Hindlimb muscle (tissue), 1 donor: ENCODE data around the gene FAF2. TPM values are rescaled to one million over a fixed set of nuclear protein-coding genes. Genes with fewer than 3 reads are reported as not detected.
A peak's percentile ranks its signal among the peaks of the same experiment; 100 is the strongest.

ENCODE experiments used
- DNase-seq: peaks from one replicate; pipeline ENCODE4 v3.0.0-alpha.2; 2013
- polyA plus RNA-seq: library from polyadenylated mRNA; unstranded; fragments of 120-200 nt; gene quantifications from one replicate; pipeline ENCODE4 v1.2.1, GENCODE V29; 2013; ENCODE audit not compliant: insufficient read length

Gene FAF2
- polyA plus RNA-seq, 1 donor: 26.0 TPM

DNA sequence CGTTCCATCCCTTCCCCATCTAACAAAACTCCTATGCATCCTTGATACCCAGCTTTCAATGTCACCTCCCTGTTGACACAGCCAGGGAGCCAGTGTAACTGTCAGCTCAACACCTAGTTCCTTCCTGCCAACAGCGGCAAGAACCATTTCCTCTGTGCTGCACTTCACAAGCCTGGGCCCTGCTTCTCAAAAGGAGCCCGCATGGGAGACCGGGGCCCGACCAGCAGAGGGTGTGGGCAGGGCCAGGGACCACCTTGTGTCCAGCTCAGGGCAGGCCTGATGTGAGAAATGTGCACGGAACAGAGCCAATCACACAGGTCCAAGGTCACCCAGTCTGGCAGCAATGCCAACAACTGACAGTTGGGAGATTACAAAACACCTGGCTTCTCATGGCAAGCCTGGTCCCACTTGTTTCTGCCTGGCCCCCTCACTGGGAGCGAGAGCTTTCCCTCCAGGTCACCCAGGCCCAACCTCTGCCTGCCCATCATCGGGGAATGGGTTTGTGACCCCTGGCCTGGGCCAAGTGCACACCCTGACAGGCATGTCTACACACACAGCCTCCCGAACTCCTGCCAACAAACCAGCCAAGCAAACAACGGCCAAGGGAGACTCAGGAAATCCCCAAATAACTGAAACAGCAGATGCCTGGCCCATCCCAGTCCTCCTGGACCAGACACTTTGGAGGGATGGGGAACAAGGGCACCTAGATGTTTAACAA lies 85.9 kb downstream of the FAF2 start:
- DNase-seq: no peak

DNA sequence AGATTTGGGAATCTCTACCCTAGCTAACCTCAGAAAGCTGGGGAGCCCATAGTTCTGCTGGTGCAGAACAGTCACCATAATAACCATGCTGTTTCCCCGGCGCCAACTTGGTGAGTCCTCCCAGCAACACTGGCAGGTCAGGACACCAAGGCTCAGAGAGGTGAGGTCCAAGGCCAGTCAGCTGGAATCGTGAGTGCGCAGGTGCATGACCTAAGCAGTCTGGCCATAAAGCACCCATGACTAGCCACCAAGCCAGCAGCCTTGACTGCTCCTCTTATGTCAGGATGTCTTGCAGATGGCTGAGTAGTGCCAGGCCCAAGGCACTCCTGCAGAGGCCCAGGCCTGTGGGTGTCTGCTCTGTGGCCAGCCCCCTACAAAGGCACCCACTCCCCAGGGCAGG lies 86.5 kb downstream of the FAF2 start:
- no peak for DNase-seq

DNA sequence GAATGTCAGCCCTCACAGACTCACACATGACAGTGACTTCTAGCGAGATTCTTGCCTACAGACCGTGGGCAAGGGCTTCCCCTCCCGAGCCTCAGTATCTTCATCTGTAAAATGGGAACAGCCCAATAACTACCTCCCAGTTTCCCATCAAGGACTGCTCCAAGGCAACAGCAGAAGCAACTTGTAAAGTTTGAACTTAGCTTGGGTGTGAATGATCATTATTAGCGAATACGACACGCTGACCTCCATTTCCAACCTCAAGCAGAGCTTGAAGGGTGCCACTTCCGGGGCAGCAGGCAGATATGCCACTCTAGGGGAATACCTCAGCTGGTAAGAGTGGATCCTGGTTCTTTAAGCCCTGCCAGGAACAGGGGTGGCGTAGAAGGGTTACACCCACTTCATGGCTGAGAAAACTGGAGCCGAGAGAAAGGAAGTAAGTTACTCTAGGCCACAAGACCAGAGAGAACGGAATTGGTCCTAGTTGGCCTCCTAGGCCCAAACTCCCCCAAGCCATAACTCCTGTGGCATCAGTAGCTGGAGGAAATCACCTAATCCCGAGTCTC lies 87.0 kb downstream of the FAF2 start:
- DNase-seq: no peak

DNA sequence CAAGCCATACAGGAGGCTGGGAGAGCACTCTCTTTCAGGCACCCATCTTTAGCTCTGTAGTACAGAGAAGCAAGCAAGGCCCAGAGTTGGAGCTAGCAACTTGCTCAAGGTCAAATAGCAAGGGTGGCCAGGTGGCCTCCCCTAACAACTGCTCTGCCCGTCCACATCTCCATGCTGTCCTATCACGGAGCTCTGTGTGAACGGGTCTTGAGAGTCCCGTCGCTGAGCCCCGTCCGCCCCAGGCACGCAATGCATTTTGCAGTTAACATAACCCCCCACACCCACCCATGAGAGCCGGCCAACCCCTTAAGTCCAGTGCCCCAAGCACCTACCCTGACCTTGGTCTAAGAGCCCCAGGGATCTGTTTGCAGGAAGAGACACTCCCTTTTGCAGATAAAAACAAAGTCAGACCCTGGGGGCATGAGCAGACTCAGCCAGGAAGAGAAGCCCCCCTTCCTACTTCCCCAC lies 87.5 kb downstream of the FAF2 start:
- DNase-seq: no peak

DNA sequence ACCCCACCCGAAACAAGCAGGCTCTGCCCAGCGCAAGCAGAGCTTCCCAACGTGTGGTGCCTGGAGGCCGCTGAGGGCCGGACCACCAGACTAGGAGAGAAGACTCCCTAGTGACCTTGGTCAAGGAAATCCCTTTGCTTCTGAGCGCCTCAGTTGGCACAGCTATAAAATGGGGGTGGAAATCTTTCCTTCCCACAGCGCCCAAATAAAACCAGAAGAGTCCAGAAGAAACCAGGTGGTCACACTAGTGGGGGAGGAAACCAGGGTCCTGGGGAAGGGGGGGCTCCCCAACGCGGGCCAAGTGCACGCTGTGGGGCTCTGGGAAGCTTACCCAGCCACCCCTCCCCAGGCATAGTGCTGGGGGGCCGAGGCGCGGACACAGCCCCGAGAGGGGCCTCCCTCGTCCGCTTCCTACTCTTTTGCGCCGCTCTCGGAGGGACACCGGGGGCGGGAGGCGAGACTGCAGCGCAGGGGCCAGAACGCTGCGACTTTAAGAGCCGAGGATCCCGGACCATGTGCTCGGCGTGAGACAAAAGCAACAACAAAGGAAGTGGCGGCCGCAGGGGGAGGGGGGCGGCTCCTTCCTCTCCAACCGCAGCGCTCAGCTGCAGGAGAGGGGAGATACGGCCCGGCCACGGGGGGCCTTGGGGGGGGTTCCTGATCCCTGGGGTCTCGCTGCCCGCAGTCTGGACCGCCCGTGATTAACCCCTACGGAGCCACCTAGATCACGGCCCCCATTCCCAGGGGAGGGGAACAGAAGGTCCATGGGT lies 88.1 kb downstream of the FAF2 start:
- DNase-seq: peak; percentile 86

DNA sequence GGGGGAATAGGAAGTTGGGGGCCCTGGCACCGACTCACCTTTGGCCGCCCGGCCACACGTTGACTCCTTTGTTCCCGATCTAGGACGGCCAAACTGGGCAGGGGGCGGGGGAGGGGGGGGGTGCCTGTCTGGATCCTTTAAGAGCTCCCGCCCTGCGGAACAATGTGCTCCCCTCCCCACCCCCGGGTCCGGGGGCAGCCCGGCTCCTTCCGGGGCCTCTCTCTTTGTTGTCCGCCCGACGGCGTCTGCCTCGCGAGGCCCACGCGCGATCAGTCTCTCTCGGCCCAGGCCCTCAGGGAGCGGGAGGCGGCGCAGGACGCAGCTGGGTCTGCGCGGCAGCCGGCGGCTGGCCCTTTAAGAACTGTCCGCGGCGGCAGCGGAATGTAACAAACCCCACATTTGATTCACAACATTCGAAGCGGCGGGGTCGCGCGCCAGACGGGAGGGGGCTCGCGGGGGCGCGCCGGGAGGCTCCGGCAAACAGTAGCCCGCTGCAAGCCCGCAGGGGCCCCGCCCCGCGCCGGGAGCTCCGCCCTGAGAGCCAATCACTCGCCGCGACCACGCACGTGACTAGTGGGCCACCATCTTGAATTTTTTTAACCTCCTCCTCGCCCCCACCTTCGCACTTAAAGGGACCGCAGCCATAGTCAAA lies 88.8 kb downstream of the FAF2 start, which contains the start of gene RNF44:
TSS of gene RNF44 (minus strand) at position 501 of the 652 bp plus-strand sequence. CDS start 4,930 bp downstream, outside the sequence.
- DNase-seq: peak; percentile 98

DNA sequence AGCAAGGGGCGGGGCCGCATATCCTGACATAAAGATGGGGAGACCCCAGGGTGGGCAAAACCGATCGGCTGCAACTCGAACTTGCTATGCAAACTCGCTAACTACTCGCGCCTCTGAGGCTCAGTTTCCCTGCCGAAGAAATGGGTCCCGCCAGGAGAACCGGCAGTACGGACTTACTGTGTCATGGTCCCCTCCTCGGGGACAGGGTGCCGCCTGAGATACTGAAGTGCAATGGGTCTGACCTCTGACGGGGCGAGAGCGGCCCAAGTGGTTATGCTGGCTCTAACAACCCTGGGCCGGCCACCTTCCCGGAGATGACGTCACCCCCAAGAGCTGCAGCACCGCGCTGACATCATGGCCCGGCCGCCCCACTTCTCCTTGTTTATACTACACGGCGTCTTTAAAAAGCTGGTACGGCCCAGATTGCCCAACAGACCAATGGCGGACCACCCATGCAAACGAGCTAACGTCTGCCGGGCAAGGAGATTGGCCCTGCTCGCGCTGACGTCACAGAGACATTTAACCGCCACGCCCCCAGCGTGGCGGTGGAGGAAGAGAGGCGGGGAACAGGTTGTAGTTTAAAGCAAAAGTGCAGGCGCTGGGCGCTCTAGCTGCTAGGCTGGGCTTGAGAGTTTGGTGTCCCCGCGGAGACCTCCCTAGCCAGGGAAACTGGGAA lies 89.5 kb downstream of the FAF2 start:
- DNase-seq: peak; percentile 100

DNA sequence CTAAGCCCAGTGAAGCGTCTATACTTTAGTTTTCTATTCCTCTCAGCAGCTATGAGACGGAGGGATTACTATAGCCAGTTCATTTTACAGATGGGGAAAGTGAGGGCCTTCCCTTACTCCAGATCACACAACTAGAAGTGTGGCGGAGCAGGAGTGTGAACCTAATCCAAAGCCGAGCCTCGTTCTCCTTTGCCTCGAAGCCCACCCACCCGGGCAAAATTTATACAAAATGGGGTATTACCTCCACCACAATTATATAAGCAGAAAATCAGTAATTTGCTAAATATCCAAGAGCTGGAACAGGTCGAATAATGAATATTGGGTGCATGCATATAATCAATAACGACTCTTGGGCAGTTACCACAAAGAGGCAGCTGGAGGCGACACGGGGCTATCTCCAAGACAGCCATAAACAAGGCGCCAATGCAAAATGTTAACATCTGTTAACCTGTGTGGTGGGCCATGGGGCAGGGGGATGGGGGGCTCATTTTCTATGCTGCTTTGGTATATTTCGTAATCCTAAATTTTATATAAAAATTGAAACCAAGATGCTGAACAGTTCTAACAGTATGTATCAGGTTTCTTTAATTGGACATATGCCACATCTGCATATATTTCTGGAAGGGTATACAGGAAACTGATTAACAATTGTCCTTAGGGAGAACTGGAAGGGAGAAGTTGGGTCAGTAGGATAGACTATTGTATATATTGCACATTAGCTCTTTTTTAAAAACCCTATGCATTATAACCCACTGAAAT lies 90.2 kb downstream of the FAF2 start:
- no peak for DNase-seq

DNA sequence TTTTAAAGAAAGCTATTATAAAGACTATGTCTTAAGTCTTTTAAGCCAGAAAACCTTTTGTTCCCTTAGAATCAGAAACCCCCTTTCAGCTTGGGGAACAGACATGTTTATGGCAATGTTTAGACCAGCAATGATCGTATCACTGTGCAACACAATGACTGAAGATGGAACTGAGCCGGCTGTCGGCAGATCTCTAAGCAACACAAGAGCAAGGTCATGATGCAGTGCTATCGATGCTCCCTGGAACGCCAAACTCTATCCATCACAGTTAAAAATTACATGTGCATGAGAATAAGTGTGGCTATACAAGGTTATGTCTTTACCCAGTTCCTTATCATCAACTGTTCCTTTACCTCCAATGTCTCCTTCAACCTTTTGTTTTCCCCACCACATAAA lies 90.8 kb downstream of the FAF2 start:
- no peak for DNase-seq

DNA sequence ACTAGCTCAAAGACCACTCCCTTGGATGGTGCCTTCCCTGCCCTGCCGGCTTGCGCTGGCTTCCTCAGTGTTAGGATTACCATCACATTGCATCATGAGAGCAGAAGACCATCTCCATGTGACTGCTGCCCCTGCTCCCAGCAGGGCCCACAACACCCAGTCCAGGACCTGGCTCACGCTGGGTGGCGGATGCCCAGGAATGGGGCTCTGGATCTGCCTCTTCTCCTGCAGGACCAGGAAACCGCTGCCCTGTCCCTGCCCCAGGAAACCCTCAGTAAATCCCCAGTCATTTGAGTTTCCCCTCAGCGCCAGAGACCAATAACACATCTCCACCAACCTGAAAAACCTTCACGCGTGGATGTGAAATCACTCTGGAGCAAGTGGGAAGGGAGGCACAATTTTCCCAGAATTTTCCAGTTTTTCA lies 92.3 kb downstream of the FAF2 start:
- DNase-seq: no peak

DNA sequence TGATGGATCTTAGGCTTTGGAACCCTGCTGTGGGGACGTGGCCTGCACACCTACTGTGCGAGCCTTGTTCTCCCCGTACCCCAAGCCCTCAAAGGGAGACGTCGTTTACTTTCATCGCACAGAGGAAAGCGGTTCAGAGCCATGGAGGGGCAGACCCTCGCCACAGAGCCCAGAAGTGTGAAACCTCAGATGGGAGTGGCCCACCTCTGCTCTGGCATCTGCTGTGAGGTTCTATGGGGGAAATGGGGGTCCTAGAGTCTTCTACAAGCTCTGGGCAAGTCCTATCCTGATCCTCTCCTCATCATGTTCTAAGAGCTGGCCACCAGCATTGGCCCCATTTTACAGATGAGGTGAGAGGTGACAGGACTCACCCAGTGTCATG lies 92.8 kb downstream of the FAF2 start:
- DNase-seq: no peak

DNA sequence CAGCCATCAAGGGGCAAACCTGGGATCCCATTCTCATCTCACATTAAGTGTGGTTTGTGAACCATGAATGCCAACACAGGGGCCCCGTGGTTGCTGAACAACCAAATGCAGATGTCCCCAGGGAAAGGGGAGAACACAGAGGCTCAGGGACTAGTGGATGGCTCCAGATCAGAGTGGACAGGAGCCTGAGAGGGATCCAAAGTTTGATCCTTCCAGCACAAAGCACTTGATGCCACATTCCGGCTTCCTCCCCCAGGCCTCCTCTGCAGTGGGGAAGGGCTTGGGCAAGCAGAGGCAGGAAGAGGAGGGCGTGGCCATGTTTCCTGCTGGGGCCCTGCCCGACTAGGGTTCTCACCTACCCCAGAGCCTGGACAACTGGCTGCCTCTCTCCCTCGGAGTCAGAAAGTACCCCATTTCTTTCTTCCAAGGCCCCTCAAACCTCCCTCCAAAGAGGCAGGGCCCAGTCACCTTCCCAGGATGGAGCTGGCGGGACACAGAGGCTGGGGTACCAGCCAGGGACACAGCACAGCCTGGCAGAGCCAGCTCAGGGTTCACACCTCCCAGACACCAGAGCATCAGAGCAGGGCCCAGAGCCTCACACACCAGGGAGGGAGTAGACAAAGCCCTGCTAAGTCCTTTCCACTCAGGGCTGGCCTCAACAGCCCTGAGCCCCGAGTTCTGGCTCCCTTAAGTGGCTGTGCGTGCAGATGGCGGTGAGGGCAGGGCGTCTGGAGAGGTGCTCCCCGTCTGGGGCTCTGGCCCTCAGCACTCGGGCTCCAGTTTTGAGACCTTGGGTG lies 93.4 kb downstream of the FAF2 start:
- peak; percentile 16 for DNase-seq

DNA sequence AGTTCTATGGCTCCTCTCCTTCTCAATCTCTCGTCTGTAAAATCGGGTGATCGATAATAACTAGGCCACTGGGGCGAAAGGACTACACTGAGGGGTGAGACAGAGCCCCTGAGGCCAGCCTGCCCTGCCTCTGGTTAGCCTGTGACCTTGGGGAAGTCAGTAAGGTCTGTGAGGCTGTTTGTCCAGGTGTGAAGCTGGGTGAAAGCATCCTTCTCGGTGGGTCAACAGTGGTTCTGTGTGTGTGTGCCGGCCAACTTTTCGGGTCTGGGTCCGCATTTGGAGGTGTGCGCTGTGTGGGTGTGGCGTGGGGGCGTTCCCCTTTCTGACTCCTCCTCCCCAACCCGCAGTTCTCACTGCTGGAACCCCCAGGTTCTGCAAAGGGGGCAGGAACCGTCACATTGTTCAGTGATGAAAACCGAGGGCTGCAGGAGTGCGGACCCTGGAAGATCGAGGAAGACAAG lies 94.0 kb downstream of the FAF2 start:
- DNase-seq: no peak

DNA sequence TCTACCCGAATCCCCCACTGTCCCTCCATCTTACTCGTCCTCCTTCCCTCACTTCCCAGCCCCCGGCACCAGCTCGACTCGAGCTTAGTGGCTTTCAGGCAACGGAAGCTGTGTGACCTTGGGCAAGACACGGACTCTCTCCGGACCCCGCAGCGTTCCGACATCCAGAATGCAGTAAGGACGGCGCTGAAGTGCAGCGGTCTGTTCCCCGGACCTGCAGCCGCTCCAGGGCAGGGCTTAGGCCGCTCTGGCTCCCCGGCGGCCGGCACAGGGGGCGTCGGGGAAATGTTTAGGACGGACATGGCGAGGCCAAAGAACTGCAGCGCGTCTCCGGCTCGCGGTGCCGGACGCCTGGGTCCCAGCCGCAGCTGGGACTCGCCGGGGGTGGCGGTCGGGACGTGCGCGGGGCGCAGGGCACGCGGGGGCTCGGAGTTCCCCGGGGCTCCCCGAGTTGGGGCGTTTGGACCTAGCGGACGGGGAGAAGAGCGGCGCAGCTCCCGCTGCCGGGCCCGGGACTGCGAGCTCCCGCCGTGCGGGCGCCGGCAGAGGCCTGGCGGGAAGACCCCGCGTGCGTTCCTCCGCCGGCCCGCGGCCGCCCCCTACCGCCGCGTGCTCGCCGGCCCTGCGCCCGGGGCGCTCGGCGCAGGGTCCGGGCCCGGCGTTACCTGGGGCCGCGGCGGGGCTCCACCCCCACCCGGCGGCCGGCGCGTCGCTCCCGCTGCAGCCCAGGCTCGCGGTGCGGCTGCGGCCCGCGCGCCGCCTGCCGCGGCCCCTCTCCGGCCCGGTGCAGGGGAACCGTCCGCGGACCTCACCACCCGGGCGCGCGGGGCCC lies 94.6 kb downstream of the FAF2 start:
- DNase-seq: peak; percentile 51

DNA sequence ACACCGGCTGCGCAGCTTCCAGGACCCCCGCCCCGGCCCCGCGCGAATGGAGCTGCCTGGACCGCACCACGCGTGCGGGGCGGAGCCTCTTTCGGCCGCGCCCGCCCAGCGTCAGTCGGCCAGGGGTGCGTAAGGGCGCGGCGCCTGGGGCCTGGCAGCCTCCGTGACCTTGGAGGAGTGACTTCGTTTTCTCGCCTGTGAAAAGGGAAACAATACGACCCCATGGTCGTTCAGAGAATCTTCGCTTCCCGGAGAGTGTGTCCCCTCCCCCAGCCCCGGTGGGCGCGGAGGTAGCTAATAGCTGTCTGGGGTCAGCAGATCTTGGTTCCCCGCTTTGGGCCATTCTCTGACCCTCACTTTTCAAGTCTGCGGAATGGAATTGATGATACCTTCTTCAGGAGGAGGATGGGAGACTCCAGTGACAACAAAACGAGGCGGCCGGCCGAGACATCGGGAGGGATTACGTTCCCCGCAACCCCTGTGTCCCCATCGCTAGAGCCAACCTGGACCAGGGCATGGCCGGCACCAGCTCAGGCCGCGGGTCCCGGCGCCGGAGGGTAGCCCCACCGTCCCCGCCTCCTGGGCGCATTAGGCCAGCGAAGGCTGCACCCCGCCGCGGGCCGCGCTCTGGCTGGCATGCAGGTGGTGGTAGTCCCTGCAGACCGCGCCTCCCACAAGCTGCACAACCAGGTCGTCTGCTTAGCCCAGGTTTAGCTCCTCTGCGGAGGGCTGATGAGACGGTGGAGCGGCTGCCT lies 95.4 kb downstream of the FAF2 start:
- peak; percentile 68 for DNase-seq

DNA sequence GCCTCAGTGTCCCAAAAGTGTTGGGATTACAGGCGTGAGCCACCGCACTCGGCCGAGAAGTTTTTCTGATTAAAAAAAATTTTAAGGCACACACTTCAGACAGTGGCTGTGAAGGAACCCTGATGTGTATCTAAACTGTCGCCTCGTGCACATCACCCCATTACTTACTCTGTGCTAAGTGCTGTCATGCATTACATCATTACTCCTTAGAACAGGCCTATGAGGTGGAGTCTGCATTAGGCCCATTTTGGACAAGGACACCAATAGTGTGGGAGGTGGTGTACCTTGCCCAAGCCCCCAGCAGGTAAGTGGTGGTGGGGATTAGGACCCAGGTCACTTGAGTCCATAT lies 97.2 kb downstream of the FAF2 start:
- DNase-seq: no peak

DNA sequence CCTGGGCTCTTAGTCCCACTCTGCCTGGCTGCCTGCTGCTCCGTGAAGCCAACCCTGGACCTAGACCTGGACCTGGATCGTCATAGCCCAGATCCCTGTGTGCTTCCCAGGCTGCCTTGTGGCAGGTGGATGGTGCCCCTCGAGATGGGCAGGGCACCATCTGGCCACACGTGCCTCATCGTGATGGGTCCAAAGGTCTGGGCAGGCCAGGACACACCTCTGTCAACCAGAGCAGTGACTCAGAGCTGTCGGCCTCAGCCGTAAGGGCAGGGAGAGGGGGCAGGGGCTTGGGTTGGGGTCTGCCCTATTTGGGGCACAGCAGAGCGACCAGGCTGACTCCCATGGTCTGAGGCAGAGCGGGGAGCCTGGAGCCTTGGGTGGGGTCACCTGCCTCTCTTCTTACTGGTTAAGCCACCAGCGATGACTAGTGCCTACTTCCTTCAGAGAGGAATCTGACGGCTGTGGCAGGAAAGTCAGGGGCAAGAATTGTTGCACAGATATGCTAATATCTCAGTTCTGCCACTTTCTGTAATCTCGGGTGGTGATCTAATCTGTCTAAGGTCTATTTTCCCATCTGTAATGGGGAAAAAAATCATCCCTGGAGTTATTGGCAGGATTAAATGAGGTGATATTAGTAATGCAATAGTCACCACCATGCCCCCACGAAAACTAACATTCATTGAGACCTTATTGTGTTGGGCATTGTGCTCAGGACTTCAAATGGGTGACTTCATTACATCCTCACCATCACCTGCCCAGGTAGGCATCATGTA lies 97.7 kb downstream of the FAF2 start:
- no peak for DNase-seq

DNA sequence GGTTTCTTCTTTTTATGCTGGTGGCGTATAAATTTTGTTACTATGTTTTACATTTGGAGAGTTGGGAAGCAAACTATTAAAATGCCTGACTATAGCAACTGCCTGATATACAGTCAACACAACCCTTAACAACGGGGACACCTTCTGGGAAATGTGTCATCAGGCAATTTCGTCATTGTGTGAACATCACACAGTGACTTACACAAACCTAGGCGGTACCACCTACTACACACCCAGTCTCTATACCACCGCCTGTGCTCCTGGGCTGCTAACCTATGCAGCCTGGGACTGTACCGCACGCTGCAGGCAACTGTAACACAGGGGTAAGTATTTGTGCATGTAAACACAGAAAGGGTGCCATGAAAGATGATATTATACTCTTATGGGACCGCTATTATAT lies 99.6 kb downstream of the FAF2 start:
- no peak for DNase-seq
